ACC112 (cell line): Measurements from ENCODE around the gene VENTX.

ENCODE experiments used
- H2AFZ ChIP-seq: fragments of 200-600 bp; sonication (generic); one replicate; pipeline ENCODE4 v1.6.0; 2017; ENCODE audit warnings: antibody characterized with exemption, low read length; ENCODE audit not compliant: unreplicated experiment
- H3K27ac ChIP-seq: fragments of 200-600 bp; sonication (generic); 2 replicates; pipeline ENCODE4 v1.5.1; 2014; ENCODE audit warnings: low read depth, mild to moderate bottlenecking, antibody characterized with exemption, low read length, moderate library complexity
- H3K27me3 ChIP-seq: fragments of 200-600 bp; sonication (generic); 2 replicates; pipeline ENCODE4 v1.6.1; 2014; ENCODE audit warnings: mild to moderate bottlenecking, antibody characterized with exemption, low read length, moderate library complexity, mixed read lengths; ENCODE audit not compliant: insufficient read depth
- H3K36me3 ChIP-seq: fragments of 200-600 bp; sonication (generic); 2 replicates; pipeline ENCODE4 v1.6.1; 2016; ENCODE audit warnings: mild to moderate bottlenecking, antibody characterized with exemption, low read length, moderate library complexity, mixed read lengths; ENCODE audit not compliant: insufficient read depth
- H3K4me1 ChIP-seq: fragments of 200-600 bp; sonication (generic); one replicate; pipeline ENCODE4 v1.6.1; 2016; ENCODE audit warnings: low read length, mixed read lengths; ENCODE audit not compliant: insufficient read depth, unreplicated experiment, control insufficient read depth
- H3K4me3 ChIP-seq: fragments of 200-600 bp; sonication (generic); 2 replicates; pipeline ENCODE4 v1.5.1; 2014; ENCODE audit warnings: mild to moderate bottlenecking, low read depth, low read length
- H3K79me2 ChIP-seq: fragments of 200-600 bp; sonication (generic); one replicate; pipeline ENCODE4 v1.6.0; 2016; ENCODE audit warnings: low read length; ENCODE audit not compliant: control insufficient read depth, unreplicated experiment, insufficient read depth

The VENTX gene

GRCh38 chr10:133249094-133249780, 11.6 kb downstream of the VENTX start:
- Histone ChIP-seq H2AFZ (no peak overlapping the region), H3K36me3 (no peaks in the 10 kb centered on the region), H3K27ac (no peak overlapping the region), H3K4me1 (no peaks in the 10 kb centered on the region), H3K79me2 (no peaks in the 10 kb centered on the region), H3K27me3 (peaks cover 4% of the 10 kb centered on the region; the same call in 1 of the 2 replicates), H3K4me3 (no peak overlapping the region)

- Histone ChIP-seq H3K27me3 (peaks cover 4% of the 10 kb centered on the region; the same call in 1 of the 2 replicates), H3K27ac (no peak overlapping the region), H3K4me3 (no peak overlapping the region), H3K4me1 (no peaks in the 10 kb centered on the region), H3K36me3 (no peaks in the 10 kb centered on the region), H3K79me2 (no peaks in the 10 kb centered on the region), H2AFZ (no peak overlapping the region)
Measured at GRCh38 chr10:133249975-133250754, 12.5 kb downstream of the VENTX start.

GRCh38 chr10:133251388-133252222, 13.9 kb downstream of the VENTX start:
- Histone ChIP-seq H3K79me2 (no peaks in the 10 kb centered on the region), H3K4me1 (no peaks in the 10 kb centered on the region), H3K27me3 (peaks cover 4% of the 10 kb centered on the region; the same call in 1 of the 2 replicates), H3K27ac (no peak overlapping the region), H3K4me3 (no peak overlapping the region), H3K36me3 (no peaks in the 10 kb centered on the region), H2AFZ (no peak overlapping the region)

- no peaks in the 10 kb centered on the region for H3K4me1 ChIP-seq
- no peak overlapping the region for H3K4me3 ChIP-seq
- H3K36me3 ChIP-seq, result no peaks in the 10 kb centered on the region
- H2AFZ ChIP-seq, result no peak overlapping the region
- no peaks in the 10 kb centered on the region for H3K79me2 ChIP-seq
- H3K27ac ChIP-seq, result no peak overlapping the region
- H3K27me3 ChIP-seq, result peaks cover 4% of the 10 kb centered on the region; the same call in 1 of the 2 replicates
Measured at GRCh38 chr10:133252223-133252552, 14.5 kb downstream of the VENTX start.

- no peaks in the 10 kb centered on the region for H3K79me2 ChIP-seq
- H3K36me3 ChIP-seq, result no peaks in the 10 kb centered on the region
- no peak overlapping the region for H3K4me3 ChIP-seq
- no peaks in the 10 kb centered on the region; the same call in 1 of the 2 replicates for H3K27me3 ChIP-seq
- peaks cover 4% of the 10 kb centered on the region for H3K4me1 ChIP-seq
- H3K27ac ChIP-seq, result no peak overlapping the region
- H2AFZ ChIP-seq, result no peak overlapping the region
Measured at GRCh38 chr10:133253361-133253955, 15.8 kb downstream of the VENTX start.

GRCh38 chr10:133254421-133255120, 16.9 kb downstream of the VENTX start:
- Histone ChIP-seq H3K4me3 (no peak overlapping the region), H3K79me2 (no peaks in the 10 kb centered on the region), H2AFZ (no peak overlapping the region), H3K36me3 (no peaks in the 10 kb centered on the region), H3K27ac (no peak overlapping the region), H3K4me1 (peaks cover 13% of the 10 kb centered on the region), H3K27me3 (no peaks in the 10 kb centered on the region; the same call in 1 of the 2 replicates)

- no peaks in the 10 kb centered on the region for H3K79me2 ChIP-seq
- peaks cover 20% of the 10 kb centered on the region for H3K4me1 ChIP-seq
- H3K36me3 ChIP-seq, result no peaks in the 10 kb centered on the region
- H2AFZ ChIP-seq, result no peak overlapping the region
- no peak overlapping the region for H3K27ac ChIP-seq
- H3K4me3 ChIP-seq, result no peak overlapping the region
- no peaks in the 10 kb centered on the region for H3K27me3 ChIP-seq
Measured at GRCh38 chr10:133255323-133255722, 17.7 kb downstream of the VENTX start.

- Histone ChIP-seq H3K27me3 (no peaks in the 10 kb centered on the region), H2AFZ (no peak overlapping the region), H3K36me3 (no peaks in the 10 kb centered on the region), H3K4me1 (peaks cover 28% of the 10 kb centered on the region), H3K27ac (no peak overlapping the region), H3K4me3 (no peak overlapping the region), H3K79me2 (no peaks in the 10 kb centered on the region)
Measured at GRCh38 chr10:133257489-133258065, 19.9 kb downstream of the VENTX start.

- no peaks in the 10 kb centered on the region for H3K36me3 ChIP-seq
- H3K27ac ChIP-seq, result peak overlapping the region; percentile 70; the same call in 1 of the 2 replicates
- H3K4me1 ChIP-seq, result peaks cover 28% of the 10 kb centered on the region
- no peaks in the 10 kb centered on the region for H3K27me3 ChIP-seq
- no peak overlapping the region for H3K4me3 ChIP-seq
- H2AFZ ChIP-seq, result no peak overlapping the region
- no peaks in the 10 kb centered on the region for H3K79me2 ChIP-seq
Measured at GRCh38 chr10:133258066-133258817, 20.6 kb downstream of the VENTX start.
